HEK293T (cell line): ENCODE measurements around the gene EPM2AIP1.
"Not testable (repeated sequence)": the region's sequence is repeated elsewhere in the genome, so short reads cannot be mapped to it uniquely, and the experiment has no call there.

ENCODE experiments used
- CTCF ChIA-PET: fragments of 350-600 bp; formaldehyde crosslinking; extraction: SDS; loops from one replicate; lab custom pipeline; 2021; ENCODE audit warnings: antibody characterized with exemption, inconsistent platforms; lab: Yijun Ruan, JAX
- POLR2A ChIA-PET: fragments of 350-600 bp; formaldehyde crosslinking; extraction: SDS; loops from one replicate; lab custom pipeline; 2020; ENCODE audit warnings: antibody characterized with exemption, inconsistent platforms; lab: Yijun Ruan, JAX
- DNase-seq: peaks from one replicate; pipeline ENCODE4 v3.0.0; 2012; ENCODE audit warnings: mixed read lengths; ENCODE audit errors: extremely low spot score
- ARNT ChIP-seq: fragments of 450-650 bp; IDR thresholded peaks from 2 replicates; pipeline ENCODE4 v1.6.1; 2017; ENCODE audit warnings: mild to moderate bottlenecking
- BHLHE40 ChIP-seq: fragments of 450-650 bp; IDR thresholded peaks from 2 replicates; pipeline ENCODE4 v1.6.1; 2016; ENCODE audit warnings: mild to moderate bottlenecking, moderate library complexity, borderline replicate concordance
- CTBP1 ChIP-seq: fragments of 450-650 bp; IDR thresholded peaks from 2 replicates; pipeline ENCODE4 v1.6.1; 2016; ENCODE audit warnings: borderline replicate concordance
- ELF4 ChIP-seq: fragments of 450-650 bp; IDR thresholded peaks from 2 replicates; pipeline ENCODE4 v1.6.1; 2017; ENCODE audit warnings: antibody characterized with exemption
- FOXA1 ChIP-seq: fragments of 450-650 bp; IDR thresholded peaks from 2 replicates; pipeline ENCODE4 v1.6.1; 2016; ENCODE audit warnings: mild to moderate bottlenecking
- FOXK2 ChIP-seq: fragments of 450-650 bp; IDR thresholded peaks from 2 replicates; pipeline ENCODE4 v1.6.1; 2016; ENCODE audit warnings: mild to moderate bottlenecking
- FOXM1 ChIP-seq: fragments of 450-650 bp; IDR thresholded peaks from 2 replicates; pipeline ENCODE4 v1.6.1; 2017; ENCODE audit warnings: mild to moderate bottlenecking, borderline replicate concordance
- HDGF ChIP-seq: fragments of 450-650 bp; IDR thresholded peaks from 2 replicates; pipeline ENCODE4 v1.6.1; 2017; ENCODE audit warnings: antibody characterized with exemption, borderline replicate concordance
- L3MBTL2 ChIP-seq: fragments of 450-650 bp; conservative IDR thresholded peaks from 2 replicates; pipeline ENCODE4 v1.6.1; 2016; ENCODE audit warnings: mild to moderate bottlenecking
- LEF1 ChIP-seq: fragments of 450-650 bp; IDR thresholded peaks from 2 replicates; pipeline ENCODE4 v1.6.1; 2017; ENCODE audit warnings: mild to moderate bottlenecking, borderline replicate concordance
- NFRKB ChIP-seq: fragments of 450-650 bp; IDR thresholded peaks from 2 replicates; pipeline ENCODE4 v1.6.1; 2016; ENCODE audit warnings: mild to moderate bottlenecking, moderate library complexity
- SP1 ChIP-seq: fragments of 450-650 bp; IDR thresholded peaks from 2 replicates; pipeline ENCODE4 v1.6.1; 2017
- SUZ12 ChIP-seq: fragments of 450-650 bp; IDR thresholded peaks from 2 replicates; pipeline ENCODE4 v1.6.1; 2016; ENCODE audit warnings: mild to moderate bottlenecking
- TARDBP ChIP-seq: fragments of 450-650 bp; IDR thresholded peaks from 2 replicates; pipeline ENCODE4 v1.6.1; 2016
- ZNF384 ChIP-seq: fragments of 450-650 bp; IDR thresholded peaks from 2 replicates; pipeline ENCODE4 v1.6.1; 2016
- TF ChIP-seq, protein P1 (sequence below): fragments of 450-650 bp; IDR thresholded peaks from 2 replicates; pipeline ENCODE4 v1.6.1; 2016

EPM2AIP1 gene

DNA sequence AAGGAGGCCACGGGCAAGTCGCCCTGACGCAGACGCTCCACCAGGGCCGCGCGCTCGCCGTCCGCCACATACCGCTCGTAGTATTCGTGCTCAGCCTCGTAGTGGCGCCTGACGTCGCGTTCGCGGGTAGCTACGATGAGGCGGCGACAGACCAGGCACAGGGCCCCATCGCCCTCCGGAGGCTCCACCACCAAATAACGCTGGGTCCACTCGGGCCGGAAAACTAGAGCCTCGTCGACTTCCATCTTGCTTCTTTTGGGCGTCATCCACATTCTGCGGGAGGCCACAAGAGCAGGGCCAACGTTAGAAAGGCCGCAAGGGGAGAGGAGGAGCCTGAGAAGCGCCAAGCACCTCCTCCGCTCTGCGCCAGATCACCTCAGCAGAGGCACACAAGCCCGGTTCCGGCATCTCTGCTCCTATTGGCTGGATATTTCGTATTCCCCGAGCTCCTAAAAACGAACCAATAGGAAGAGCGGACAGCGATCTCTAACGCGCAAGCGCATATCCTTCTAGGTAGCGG is at the start of gene EPM2AIP1:
Gene EPM2AIP1, minus strand, starts transcription at position 326 of the 520 bp plus-strand sequence. Its CDS starts 54 bp downstream, at position 272.
- ChIA-PET CTCF (no interaction called here), POLR2A (interaction anchor here (0.9 to 1.2 kb wide), 5 partner anchors 10 to 33 kb away, joined by 3 to 4 read pairs (median 3); no protein-coding TSS in a partner anchor)
- no peak for DNase-seq
- TF ChIP-seq L3MBTL2 (no peak), FOXM1 (no peak), LEF1 (no peak), ELF4 (no peak), ARNT (no peak)

DNA sequence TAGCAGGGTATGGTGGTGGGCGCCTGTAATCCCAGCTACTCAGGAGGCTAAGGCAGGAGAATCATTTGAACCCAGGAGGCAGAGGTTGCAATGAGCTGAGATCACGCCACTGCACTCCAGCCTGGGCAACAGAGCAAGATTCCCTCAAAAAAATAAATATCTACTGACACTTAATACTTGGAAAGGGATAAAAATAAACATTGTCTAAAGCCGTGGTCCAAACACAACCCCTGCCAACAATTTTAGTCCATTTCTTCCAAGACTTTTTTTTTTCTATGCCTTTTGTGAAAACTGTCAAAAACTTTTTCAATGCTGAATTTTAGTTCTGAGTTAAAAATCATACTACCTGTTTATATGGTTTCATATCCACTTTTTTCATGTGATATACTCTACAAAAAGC is 49.8 kb upstream of the EPM2AIP1 start:
- DNase-seq, CTCF ChIA-PET, POLR2A ChIA-PET: not testable (repeated sequence)

DNA sequence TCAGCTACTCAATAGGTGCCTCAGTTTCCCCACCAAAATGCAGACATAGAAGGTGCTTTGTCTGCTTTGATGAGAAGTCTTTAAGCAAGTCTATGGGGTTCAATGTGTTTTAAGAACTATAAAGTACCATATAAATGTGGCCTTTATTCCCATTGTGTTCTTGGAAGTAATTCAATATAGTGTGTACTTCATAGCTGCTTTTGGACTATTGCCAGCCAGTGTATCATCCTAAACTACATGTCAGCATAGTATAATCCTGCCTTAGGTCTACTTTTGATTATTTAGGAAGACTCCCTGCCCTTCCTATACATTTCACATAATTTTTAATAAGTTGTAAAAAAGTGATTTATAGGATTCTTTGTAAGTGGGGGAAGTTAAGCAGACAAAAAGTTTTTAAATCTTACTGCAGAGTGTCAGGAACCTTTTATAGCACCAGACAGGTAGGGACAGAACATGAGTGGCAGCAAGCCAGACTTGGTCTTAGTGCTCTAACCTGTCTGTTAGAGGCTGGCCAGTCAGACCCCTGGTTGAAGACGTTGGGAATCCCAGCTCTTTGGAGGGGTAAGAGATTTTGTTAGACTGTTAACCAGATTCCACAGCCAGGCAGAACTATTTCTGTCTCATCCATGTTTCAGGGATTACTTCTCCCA is 48.7 kb upstream of the EPM2AIP1 start:
- no peak for DNase-seq
- no peak for TF ChIP-seq ARNT
- TF ChIP-seq BHLHE40: no peak
- TF ChIP-seq, protein P1, sequence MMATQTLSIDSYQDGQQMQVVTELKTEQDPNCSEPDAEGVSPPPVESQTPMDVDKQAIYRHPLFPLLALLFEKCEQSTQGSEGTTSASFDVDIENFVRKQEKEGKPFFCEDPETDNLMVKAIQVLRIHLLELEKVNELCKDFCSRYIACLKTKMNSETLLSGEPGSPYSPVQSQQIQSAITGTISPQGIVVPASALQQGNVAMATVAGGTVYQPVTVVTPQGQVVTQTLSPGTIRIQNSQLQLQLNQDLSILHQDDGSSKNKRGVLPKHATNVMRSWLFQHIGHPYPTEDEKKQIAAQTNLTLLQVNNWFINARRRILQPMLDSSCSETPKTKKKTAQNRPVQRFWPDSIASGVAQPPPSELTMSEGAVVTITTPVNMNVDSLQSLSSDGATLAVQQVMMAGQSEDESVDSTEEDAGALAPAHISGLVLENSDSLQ: no peak
- TF ChIP-seq FOXK2: no peak
- TF ChIP-seq L3MBTL2: no peak
- TF ChIP-seq FOXA1: no peak
- no peak for TF ChIP-seq ZNF384
- no peak for TF ChIP-seq NFRKB
- no peak for TF ChIP-seq TARDBP
- no peak for TF ChIP-seq SP1
- TF ChIP-seq SUZ12: no peak
- CTCF ChIA-PET: no interaction called here
- POLR2A ChIA-PET: no interaction called here

DNA sequence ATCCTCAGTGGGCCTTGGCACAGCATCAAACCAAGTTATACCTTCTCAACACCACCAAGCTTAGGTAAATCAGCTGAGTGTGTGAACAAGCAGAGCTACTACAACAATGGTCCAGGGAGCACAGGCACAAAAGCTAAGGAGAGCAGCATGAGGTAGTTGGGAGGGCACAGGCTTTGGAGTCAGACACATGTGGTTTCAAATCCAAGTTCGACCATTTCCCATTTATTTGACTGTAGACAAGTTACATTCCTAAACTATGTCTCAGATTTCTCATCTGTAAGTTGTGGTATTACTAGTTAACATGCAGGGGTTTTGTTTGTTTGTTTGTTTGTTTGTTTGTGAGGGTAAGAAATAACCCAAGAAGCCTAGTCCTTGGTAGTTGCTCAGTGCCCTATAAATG is 47.3 kb upstream of the EPM2AIP1 start:
- no peak for DNase-seq
- CTCF ChIA-PET: no interaction called here
- POLR2A ChIA-PET: no interaction called here
- no peak for TF ChIP-seq FOXA1
- TF ChIP-seq HDGF: no peak
- TF ChIP-seq FOXM1: no peak
- no peak for TF ChIP-seq NFRKB
- no peak for TF ChIP-seq BHLHE40
- no peak for TF ChIP-seq ARNT
- no peak for TF ChIP-seq ELF4
- no peak for TF ChIP-seq SUZ12
- no peak for TF ChIP-seq CTBP1
- no peak for TF ChIP-seq FOXK2
- no peak for TF ChIP-seq LEF1
- TF ChIP-seq L3MBTL2: no peak
- TF ChIP-seq SP1: no peak
- TF ChIP-seq, protein P1: no peak
- no peak for TF ChIP-seq TARDBP

DNA sequence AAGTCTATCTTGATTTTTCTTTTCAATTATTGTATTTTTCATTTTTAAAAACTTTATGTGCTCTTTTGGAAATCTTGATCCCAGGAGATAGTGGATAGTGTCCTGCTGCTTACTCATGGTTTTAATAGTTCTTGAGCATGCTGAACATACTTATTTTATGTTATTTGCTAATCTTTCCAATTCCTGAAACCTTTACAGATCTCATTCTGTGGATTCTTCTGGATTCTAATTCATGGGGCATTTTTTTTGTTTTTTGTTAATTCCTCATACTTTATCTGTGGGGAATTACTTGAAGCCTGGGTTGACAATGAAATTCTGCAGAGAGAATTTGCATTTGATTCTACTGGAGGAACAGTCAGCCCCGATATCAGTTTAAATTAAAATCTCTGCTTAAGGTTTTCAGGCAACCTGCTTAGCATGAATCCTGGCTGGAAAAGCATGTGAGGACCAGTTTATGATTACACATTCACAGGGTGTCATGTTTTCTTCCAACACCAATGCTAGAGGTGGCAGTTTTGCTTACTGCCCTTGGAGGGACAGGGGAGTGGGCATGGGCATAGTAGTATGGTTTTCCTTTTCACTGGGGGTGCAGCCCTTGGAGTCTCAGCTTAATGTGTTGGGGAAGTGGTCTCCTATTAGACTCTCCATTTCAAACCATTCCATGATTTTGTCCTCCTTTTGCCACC is 46.4 kb upstream of the EPM2AIP1 start:
- TF ChIP-seq FOXA1: no peak
- no peak for TF ChIP-seq CTBP1
- no peak for TF ChIP-seq ELF4
- no peak for TF ChIP-seq SUZ12
- TF ChIP-seq TARDBP: no peak
- TF ChIP-seq, protein P1: no peak
- no peak for TF ChIP-seq LEF1
- POLR2A ChIA-PET: no interaction called here
- CTCF ChIA-PET: no interaction called here
- DNase-seq: no peak

DNA sequence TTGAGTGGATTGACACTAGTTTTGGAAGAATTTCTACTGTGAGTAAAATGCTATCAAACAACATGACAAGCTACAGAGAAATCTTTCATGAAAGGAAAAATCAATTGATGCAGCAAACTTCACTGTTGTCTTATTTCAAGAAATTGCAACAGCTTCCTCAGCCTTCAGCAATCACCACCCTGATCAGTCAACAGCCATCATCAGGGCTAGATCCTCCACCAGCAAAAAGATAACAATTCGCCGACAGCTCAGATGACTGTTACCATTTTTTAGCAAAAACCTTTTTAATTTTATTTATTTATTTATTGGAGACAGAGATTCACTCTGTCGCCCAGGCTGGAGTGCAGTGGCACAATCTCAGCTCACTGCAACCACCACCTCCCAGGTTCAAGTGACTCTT is 44.4 kb upstream of the EPM2AIP1 start:
- DNase-seq: no peak
- TF ChIP-seq L3MBTL2 (no peak), HDGF (no peak), LEF1 (no peak), CTBP1 (no peak), ZNF384 (no peak), BHLHE40 (no peak), SUZ12 (no peak)
- ChIA-PET CTCF (no interaction called here), POLR2A (no interaction called here)
